WTC11 (cell line): Measurements from ENCODE around the gene AKR1D1.

ENCODE experiments used
- NFYB ChIP-seq: sonication (generic); formaldehyde crosslinking; conservative IDR thresholded peaks from 2 replicates; pipeline ENCODE4 v1.8.0; 2022; ENCODE audit warnings: low read depth, missing genetic modification reagents
- TEAD4 ChIP-seq: sonication (generic); formaldehyde crosslinking; IDR thresholded peaks from 2 replicates; pipeline ENCODE4 v1.8.0; 2022; ENCODE audit warnings: mild to moderate bottlenecking, missing genetic modification reagents
- USF1 ChIP-seq: sonication (generic); formaldehyde crosslinking; IDR thresholded peaks from 2 replicates; pipeline ENCODE4 v1.8.0; 2022; ENCODE audit warnings: mild to moderate bottlenecking, missing genetic modification reagents
- ZNF138 ChIP-seq: sonication (generic); formaldehyde crosslinking; conservative IDR thresholded peaks from 2 replicates; pipeline ENCODE4 v1.8.1; 2022; ENCODE audit warnings: mild to moderate bottlenecking, moderate library complexity, missing genetic modification reagents
- TF ChIP-seq, protein P1 (sequence below): fragments of 200-600 bp; IDR thresholded peaks from 2 replicates; pipeline ENCODE4 v1.8.0; 2022; ENCODE audit warnings: antibody characterized with exemption

GRCh38 chr7:138029126-138029525 is 47.1 kb upstream of the AKR1D1 start:
- TF ChIP-seq, protein P1, sequence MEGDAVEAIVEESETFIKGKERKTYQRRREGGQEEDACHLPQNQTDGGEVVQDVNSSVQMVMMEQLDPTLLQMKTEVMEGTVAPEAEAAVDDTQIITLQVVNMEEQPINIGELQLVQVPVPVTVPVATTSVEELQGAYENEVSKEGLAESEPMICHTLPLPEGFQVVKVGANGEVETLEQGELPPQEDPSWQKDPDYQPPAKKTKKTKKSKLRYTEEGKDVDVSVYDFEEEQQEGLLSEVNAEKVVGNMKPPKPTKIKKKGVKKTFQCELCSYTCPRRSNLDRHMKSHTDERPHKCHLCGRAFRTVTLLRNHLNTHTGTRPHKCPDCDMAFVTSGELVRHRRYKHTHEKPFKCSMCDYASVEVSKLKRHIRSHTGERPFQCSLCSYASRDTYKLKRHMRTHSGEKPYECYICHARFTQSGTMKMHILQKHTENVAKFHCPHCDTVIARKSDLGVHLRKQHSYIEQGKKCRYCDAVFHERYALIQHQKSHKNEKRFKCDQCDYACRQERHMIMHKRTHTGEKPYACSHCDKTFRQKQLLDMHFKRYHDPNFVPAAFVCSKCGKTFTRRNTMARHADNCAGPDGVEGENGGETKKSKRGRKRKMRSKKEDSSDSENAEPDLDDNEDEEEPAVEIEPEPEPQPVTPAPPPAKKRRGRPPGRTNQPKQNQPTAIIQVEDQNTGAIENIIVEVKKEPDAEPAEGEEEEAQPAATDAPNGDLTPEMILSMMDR: no peak
- TF ChIP-seq NFYB (CRISPR knock-in tag) (no peak), USF1 (CRISPR knock-in tag) (no peak), TEAD4 (no peak), ZNF138 (CRISPR knock-in tag) (no peak)
